ENCODE data around the gene ZFP36L1. TPM values are rescaled to one million over a fixed set of nuclear protein-coding genes. Genes with fewer than 3 reads are reported as not detected.

ZFP36L1 gene
- total and polyA plus RNA-seq, 9 of the 15 experiments (the other 6 are each of a cell fraction or from before 2014, with no cell fraction given) = 1.3 to 26.6 (median 3.7) TPM

- H3K9me3 ChIP-seq (replicated peaks; ENCODE audit: control insufficient read depth, insufficient read depth, low read depth, low read length) = no peaks in the 10 kb centered on the region
- no peak overlapping the region for H3K27ac ChIP-seq (ENCODE audit: extremely low read depth, low read depth, low read length)
- H3K4me1 ChIP-seq (replicated peaks in 1 of 2; ENCODE audit: control insufficient read depth in 2 of 2, insufficient read depth in 2 of 2, low read length in 2 of 2) = peaks cover 19 to 66% of the 10 kb centered on the region in 2 experiments
- no TSS peak for BruUV-seq (replicated peaks)
- DNase-seq (ENCODE audit: extremely low read depth in 1 of 4, low spot score in 3 of 4) (peak in 2 of 4 experiments; percentile 40 to 46), ATAC-seq (no peak), FAIRE-seq (peak; percentile 70)
- in situ Hi-C loops (cut with MboI) (loop anchor here (5.0 kb wide), 1 partner anchor 70 kb away; no protein-coding TSS in a partner anchor), intact Hi-C loops (cut with micrococcal nuclease) (no loop called here)
- no peak overlapping the region for H3K4me3 ChIP-seq
- no peak overlapping the region for H3K9ac ChIP-seq (ENCODE audit: insufficient read depth in 1 of 2, low read depth in 2 of 2, low read length in 2 of 2)
- POLR2A ChIA-PET = interaction anchor here (0.6 to 4.1 kb wide), 3 partner anchors 8 to 475 kb away, joined by 3 to 16 read pairs (median 8); no protein-coding TSS in a partner anchor
- H2AFZ ChIP-seq (ENCODE audit: low read depth, low read length) = peak overlapping the region; percentile 83; the same call in 1 of the 2 replicates
- CTCF ChIA-PET (ENCODE audit: low intra/inter-chr PET ratio) = no interaction called here
- no peaks in the 10 kb centered on the region for H3K9me1 ChIP-seq (ENCODE audit: control insufficient read depth, insufficient read depth, low read length)
- no peaks in the 10 kb centered on the region for H3K27me3 ChIP-seq (ENCODE audit: control insufficient read depth in 2 of 2, insufficient read depth in 2 of 2, low read length in 2 of 2)
- H3K36me3 ChIP-seq (ENCODE audit: control insufficient read depth, insufficient read depth, low read length) = peaks cover 3% of the 10 kb centered on the region; the same call in 1 of the 3 replicates
- no peaks in the 10 kb centered on the region for H3K79me2 ChIP-seq (ENCODE audit: control insufficient read depth, insufficient read depth, low read length)
- peak overlapping the region; percentile 64; the same call in 1 of the 2 replicates for H3K4me2 ChIP-seq (ENCODE audit: insufficient read depth, low read length)
- 56% methylated on average over 8 of the region's 10 CpGs for WGBS (ENCODE audit: insufficient coverage, low coverage, missing lambda C conversion rate)
- no peaks in the 10 kb centered on the region for H4K20me1 ChIP-seq (replicated peaks; ENCODE audit: control insufficient read depth, insufficient read depth, low read length)
- TF ChIP-seq MNT (conservative IDR thresholded peaks at IDR 0.05) (no peak), BRF1 (IDR thresholded peaks at IDR 0.05; ENCODE audit: borderline replicate concordance, extremely low read depth, insufficient read length) (no peak), ARNT (IDR thresholded peaks at IDR 0.05) (no peak), ZNF354B (CRISPR knock-in tag; IDR thresholded peaks at IDR 0.05) (no peak), ZNF449 (CRISPR knock-in tag; IDR thresholded peaks at IDR 0.05) (no peak), KDM1A (IDR thresholded peaks at IDR 0.05) (0 out of 4 replicates have a peak, but pooled peaks of 1 of the 2 experiments have one; percentile 8), ZFP36 (IDR thresholded peaks at IDR 0.05; ENCODE audit: low read depth, low read length, partially characterized antibody) (peak; percentile 74), RERE (CRISPR knock-in tag; IDR thresholded peaks at IDR 0.05; ENCODE audit: borderline replicate concordance) (no peak), BRD9 (IDR thresholded peaks at IDR 0.05; ENCODE audit: low read depth, partially characterized antibody) (no peak), ZNF347 (CRISPR knock-in tag; IDR thresholded peaks at IDR 0.05; ENCODE audit: low read depth) (no peak)
Observed at GRCh38 chr14:68782091-68782981, 10.5 kb downstream of the ZFP36L1 start.
